Esophagus squamous epithelium (tissue), 4 donors: ENCODE data around the gene ALKBH3.

ENCODE experiments used
- CTCF ChIP-seq, 6 experiments: fragments of 450-650 bp in 4 of 6; fragments of 200-600 bp in 2 of 6; sonication (generic) in 2 of 6; IDR thresholded peaks; one replicate each; pipeline ENCODE4 v1.5.1; 2016 to 2019; ENCODE audit warnings: antibody characterized with exemption in 6 of 6, mild to moderate bottlenecking in 4 of 6, moderate library complexity in 4 of 6
- POLR2A ChIP-seq, 4 donors: fragments of 450-650 bp; IDR thresholded peaks; one replicate each; pipeline ENCODE4 v1.6.1; 2017; ENCODE audit warnings: antibody characterized with exemption in 4 of 4, mild to moderate bottlenecking in 4 of 4, moderate library complexity in 3 of 4

- no peak for TF ChIP-seq CTCF (IDR thresholded peaks at IDR 0.05)
- no peak for TF ChIP-seq POLR2A (IDR thresholded peaks at IDR 0.05)
Observed at GRCh38 chr11:43925932-43926505, 45.4 kb downstream of the ALKBH3 start.
